ENCODE measurements around the gene TDRD15. TPM values are rescaled to one million over a fixed set of nuclear protein-coding genes. Genes with fewer than 3 reads are reported as not detected.

TDRD15 gene
- total and polyA plus RNA-seq, 7 donors, result not detected

GRCh38 chr2:21104030-21104660, 19.6 kb upstream of the TDRD15 start:
- Histone ChIP-seq H3K4me3 (no peak overlapping the region), H3K9me3 (no peaks in the 10 kb centered on the region), H3K36me3 (ENCODE audit: insufficient read depth in 1 of 2, low read depth in 1 of 2) (no peaks in the 10 kb centered on the region), H3K4me1 (no peaks in the 10 kb centered on the region), H3K27me3 (ENCODE audit: insufficient read depth in 3 of 3, low read length in 2 of 3) (no peaks in the 10 kb centered on the region), H3K27ac (no peak overlapping the region)
- ATAC-seq (no peak), DNase-seq (no peak)
- intact Hi-C loops (cut with DNase I), result no loop called here
- WGBS, 3 donors, result 48 to 57% (median 51%) methylated on average over 1 of the region's 1 CpG
- no peak for TF ChIP-seq CTCF (IDR thresholded peaks at IDR 0.05)

GRCh38 chr2:21111012-21111411, 12.8 kb upstream of the TDRD15 start:
- intact Hi-C loops (cut with DNase I), result no loop called here
- H3K4me1 ChIP-seq, result no peaks in the 10 kb centered on the region
- ATAC-seq (no peak), DNase-seq (no peak)
- no peak for TF ChIP-seq CTCF (IDR thresholded peaks at IDR 0.05)
- no peaks in the 10 kb centered on the region for H3K36me3 ChIP-seq (ENCODE audit: insufficient read depth in 1 of 2, low read depth in 1 of 2)
- no peak overlapping the region for H3K4me3 ChIP-seq
- H3K9me3 ChIP-seq, result no peaks in the 10 kb centered on the region
- H3K27ac ChIP-seq, result no peak overlapping the region
- no peaks in the 10 kb centered on the region for H3K27me3 ChIP-seq (ENCODE audit: insufficient read depth in 3 of 3, low read length in 2 of 3)
- WGBS, 3 donors, result 77 to 83% (median 82%) methylated on average over 1 of the region's 1 CpG

GRCh38 chr2:21117688-21118087, 6.1 kb upstream of the TDRD15 start:
- Histone ChIP-seq H3K4me3 (no peak overlapping the region), H3K27ac (no peak overlapping the region), H3K36me3 (ENCODE audit: insufficient read depth in 1 of 2, low read depth in 1 of 2) (no peaks in the 10 kb centered on the region), H3K27me3 (ENCODE audit: insufficient read depth in 3 of 3, low read length in 2 of 3) (no peaks in the 10 kb centered on the region), H3K4me1 (no peaks in the 10 kb centered on the region), H3K9me3 (no peaks in the 10 kb centered on the region)
- intact Hi-C loops (cut with DNase I), result loop anchor here (2.0 to 5.0 kb wide), 5 partner anchors 73 to 457 kb away; partner anchors contain the start of gene APOB (in 1 of the 2)
- no peak for ATAC-seq
- no peak for TF ChIP-seq CTCF (IDR thresholded peaks at IDR 0.05)
- no peak for DNase-seq

GRCh38 chr2:21118302-21118920, 5.4 kb upstream of the TDRD15 start:
- no peak overlapping the region for H3K27ac ChIP-seq
- no peak for DNase-seq
- 51 to 54% (median 52%) methylated on average over 3 of the region's 3 CpGs for WGBS, 3 donors
- intact Hi-C loops (cut with DNase I), result loop anchor here (2.0 to 5.0 kb wide), 4 partner anchors 74 to 458 kb away; partner anchors contain the start of gene APOB (in 1 of the 2)
- no peaks in the 10 kb centered on the region for H3K9me3 ChIP-seq
- no peaks in the 10 kb centered on the region for H3K36me3 ChIP-seq (ENCODE audit: insufficient read depth in 1 of 2, low read depth in 1 of 2)
- peak; percentile 59 for TF ChIP-seq CTCF (IDR thresholded peaks at IDR 0.05)
- ATAC-seq, result peak in 3 of 4 donors; percentile 59 to 81 (median 64)
- no peak overlapping the region for H3K4me3 ChIP-seq
- no peaks in the 10 kb centered on the region for H3K4me1 ChIP-seq
- H3K27me3 ChIP-seq (ENCODE audit: insufficient read depth in 3 of 3, low read length in 2 of 3), result no peaks in the 10 kb centered on the region
